ENCODE measurements around the gene SPPL2B.
A peak's percentile ranks its signal among the peaks of the same experiment; 100 is the strongest.

SPPL2B gene

DNA sequence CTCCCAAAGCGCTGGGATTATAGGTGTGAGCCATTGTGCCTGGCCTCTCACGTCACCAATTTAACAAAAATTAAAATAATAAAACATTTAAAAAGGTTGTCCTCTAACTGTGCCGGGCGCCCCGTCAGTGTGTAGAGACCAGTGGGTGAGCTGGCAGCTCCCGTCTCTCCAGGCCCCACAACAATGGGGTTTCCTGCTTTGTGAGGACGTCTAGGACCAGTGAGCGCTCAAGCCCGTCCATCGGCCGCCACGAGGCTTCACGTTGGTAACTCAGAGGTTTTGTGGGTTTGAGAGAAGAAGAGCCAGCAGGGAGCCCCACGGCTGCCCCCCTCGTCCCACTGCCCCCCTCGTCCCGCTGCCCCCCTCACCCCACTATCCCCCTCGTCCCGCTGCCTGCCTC lies 4.8 kb upstream of the SPPL2B start:
- no peak for DNase-seq (ENCODE audit: low read depth)

DNA sequence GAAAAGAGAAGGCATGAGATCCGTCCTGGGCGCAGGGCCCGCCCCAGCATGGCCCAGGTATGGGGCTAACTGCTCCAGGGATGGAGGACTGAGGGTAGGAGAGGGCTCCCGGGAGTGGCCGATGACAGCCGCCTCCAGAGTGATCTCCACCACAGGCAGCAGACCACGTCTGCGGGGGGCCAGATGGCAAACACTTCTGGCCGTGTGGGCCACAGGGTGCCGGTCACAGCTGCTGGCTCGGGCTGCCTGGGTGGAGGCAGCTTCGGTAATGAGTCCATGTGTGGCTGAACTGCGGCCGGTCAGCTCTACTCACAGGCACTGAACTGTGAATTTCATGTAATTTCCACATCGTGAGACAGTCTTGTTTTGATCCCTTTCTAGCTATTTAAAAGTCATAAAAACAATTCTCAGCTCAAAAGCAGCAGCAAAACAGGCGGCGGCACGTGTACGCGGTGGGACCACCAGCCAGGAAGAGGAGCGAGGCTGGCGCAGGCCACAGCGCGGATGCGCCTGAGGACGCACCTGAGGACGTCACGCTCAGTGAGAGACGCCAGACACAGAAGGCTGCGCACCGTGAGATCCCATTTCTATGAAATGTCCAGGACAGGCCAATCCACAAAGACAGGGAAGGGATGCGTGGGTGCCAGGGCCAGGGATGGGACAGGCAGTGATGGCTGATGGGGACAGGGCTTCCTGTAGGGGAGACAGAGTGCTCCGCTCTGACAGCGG lies 4.1 kb upstream of the SPPL2B start:
- DNase-seq (ENCODE audit: low read depth), result no peak

DNA sequence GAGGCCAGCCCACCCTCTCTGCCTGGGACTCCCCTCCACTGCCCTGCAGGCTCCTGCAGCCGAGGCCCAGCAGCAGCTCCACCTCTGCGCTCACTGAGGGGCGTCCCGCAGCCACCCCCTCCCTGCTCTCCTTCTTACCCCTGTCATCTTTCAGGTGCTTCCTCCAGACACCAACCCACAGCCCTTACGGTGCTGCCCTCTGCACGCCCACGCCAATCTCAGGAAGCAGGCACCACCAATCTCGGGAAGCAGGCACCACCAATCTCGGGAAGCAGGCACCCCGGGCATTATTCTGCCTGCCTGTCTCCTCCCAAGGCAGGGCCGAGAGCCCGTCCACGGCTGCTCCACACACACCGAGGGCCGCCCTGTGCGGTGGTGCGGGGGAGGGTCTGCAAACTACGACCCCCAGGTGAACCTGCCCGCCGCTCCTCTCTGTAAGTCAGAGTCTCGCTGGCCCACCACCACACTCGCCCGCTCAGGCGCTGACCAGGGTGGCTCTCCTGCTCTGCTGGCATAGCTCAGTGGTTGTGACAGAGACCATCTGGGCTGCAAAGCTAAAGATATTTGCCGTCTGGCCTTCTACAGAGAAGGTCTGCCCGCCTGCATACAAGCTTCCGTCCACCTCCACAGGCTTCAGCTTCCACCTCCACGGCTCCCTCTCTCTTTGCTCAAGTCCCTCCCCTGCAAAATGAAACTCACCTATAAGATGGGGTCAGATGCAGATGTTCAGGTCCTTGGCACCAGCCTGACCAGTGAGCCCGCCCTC lies 3.0 kb upstream of the SPPL2B start:
- no peak for DNase-seq (ENCODE audit: low read depth)

DNA sequence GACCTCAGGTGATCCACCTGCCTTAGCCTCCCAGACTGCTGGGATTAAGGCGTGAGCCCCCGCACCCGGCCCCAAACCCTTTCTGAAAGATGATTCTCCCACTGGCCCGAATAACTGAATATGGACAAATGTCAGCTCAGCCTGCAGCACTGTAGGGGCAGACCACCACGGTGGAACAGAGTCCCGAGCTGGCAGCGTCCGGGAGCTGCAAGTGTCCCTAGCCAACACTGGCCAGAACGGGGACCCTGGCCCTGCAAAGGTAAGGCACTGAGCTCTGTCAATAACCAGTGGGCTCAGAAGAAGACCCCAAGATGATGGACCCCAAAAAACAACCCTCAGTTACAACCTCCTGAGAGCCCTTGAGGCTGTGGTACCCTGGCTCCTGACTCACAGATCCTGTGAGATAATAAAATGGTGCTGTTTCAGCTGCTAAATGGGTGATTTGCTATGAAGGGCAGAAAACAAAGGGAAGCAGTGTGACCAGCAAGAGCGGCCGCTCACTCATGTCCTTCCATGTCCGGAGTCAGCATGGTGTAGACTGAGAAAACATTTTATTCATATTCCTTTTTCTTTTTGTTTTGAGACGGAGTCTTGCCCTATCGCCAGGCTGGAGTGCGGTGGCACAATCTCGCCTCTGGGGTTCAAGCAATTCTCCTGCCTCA lies 1.7 kb upstream of the SPPL2B start:
- no peak for DNase-seq (ENCODE audit: low read depth)

DNA sequence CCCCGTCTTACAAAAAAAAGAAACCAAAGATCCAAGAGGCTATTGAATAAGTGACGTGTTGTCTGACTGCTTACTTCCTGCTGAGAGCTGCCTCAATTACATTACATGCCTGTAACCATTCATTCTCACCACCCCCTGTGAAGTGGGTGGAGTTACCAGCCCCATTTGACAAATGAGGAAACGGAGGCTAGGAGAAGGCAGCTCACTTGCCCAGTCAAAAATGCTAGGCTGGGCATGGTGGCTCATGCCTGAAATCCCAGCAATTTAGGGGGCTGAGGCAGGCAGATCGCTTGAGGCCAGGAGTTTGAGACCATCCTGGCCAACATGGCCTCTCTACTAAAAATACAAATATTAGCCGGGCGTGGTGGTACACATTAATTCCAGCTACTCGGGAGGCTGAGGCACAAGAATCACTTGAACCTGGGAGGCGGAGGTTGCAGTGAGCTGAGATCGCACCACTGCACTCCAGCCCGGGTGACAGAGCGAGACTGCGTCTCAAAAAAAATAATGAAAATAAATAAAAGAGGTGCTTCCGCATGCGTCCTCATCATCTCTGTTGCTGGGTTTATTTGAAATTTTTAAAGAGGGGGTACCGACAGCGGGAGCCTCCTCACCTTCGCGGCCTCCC lies 597 bp upstream of the SPPL2B start:
- peak; percentile 63 for DNase-seq (ENCODE audit: low read depth)

GRCh38 chr19:2329149-2329478 lies 630 bp downstream of the SPPL2B start:
- DNase-seq (ENCODE audit: low read depth), result no peak

GRCh38 chr19:2329501-2329916 lies 1.0 kb downstream of the SPPL2B start:
- no peak for DNase-seq (ENCODE audit: low read depth)

DNA sequence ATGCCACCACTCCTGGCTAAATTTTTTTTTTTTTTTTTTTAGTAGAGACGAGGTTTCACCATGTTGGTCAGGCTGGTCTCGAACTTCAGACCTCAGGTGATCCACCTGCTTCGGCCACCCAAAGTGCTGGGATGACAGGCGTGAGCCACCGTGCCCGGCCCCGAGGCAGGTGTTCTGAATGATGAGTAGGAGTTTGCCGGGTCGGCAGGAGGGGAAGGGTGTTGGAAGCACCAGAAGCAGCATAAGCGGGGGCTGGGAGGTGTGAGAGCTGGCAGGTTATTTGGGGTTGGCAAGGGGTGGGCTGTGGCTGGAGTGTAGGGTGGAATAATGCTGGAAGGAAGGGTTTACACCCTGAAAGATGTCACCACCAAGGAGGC lies 1.8 kb downstream of the SPPL2B start:
- DNase-seq (ENCODE audit: low read depth), result no peak

- DNase-seq (ENCODE audit: low read depth), result no peak
Observed at GRCh38 chr19:2330632-2331284, 2.3 kb downstream of the SPPL2B start.

DNA sequence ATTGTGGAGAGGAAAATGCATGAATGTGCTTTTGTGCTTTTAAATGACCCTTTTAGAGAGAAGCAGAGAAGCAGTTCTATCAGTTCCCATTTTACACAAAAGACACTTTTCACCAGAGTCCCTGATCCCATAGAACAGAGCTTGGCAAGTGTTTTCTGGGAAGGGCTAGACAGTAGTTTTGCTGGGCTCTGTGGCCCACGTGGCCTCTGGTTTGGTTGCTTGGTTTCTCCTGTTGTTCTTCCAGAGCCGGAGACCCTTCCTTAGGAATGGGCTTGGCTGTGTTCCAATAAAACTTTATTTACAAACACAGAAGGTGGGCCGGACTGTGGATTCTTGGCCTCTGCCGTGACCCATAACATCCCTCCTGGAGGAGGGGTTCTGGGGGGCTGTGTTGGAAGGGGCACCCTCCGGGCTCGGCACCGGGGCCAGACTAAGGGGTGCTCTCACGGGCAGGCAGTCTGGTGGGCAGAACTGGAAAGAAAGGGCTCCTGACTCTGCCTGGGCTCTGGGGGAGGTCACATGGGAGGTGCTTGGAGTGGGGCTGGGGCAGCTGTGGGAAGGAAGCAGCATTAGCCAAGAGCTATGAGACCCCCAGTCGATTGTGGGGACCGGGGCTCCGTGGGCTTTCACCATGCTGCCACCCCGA lies 3.2 kb downstream of the SPPL2B start:
- no peak for DNase-seq (ENCODE audit: low read depth)

DNA sequence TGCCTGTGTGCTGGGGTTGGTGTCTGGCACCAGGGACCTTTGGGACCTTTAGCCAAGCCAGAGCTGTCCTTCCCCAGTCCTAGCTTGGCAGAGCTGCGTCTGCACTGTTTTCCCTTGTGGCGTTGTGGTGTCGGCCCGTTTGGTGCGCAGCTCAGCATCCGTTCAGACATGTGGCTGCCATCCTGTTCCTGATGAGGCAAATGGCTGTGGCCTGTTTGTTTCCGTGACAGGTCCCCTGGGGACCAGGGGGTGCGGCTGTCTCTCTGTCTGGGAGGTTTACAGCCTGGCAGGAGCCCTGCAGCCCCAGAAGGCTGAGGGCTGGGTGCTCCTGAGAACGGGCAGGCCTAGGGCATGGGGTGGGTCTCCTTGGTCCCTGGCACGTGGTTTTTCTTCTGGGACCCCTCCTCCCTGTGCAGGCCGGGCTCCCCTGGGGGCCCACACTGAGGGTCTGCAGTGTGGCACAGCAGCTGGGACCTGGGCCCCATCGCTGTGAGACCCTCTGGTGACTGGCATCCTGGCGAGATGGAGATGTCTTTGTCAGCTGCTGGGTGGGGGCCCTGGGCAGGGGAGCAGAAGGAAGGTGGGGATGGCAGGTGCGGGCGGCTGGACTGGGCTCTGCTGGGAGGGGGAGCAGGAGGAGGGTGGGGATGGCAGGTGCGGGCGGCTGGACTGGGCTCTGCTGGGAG lies 4.0 kb downstream of the SPPL2B start:
- DNase-seq (ENCODE audit: low read depth), result no peak

DNA sequence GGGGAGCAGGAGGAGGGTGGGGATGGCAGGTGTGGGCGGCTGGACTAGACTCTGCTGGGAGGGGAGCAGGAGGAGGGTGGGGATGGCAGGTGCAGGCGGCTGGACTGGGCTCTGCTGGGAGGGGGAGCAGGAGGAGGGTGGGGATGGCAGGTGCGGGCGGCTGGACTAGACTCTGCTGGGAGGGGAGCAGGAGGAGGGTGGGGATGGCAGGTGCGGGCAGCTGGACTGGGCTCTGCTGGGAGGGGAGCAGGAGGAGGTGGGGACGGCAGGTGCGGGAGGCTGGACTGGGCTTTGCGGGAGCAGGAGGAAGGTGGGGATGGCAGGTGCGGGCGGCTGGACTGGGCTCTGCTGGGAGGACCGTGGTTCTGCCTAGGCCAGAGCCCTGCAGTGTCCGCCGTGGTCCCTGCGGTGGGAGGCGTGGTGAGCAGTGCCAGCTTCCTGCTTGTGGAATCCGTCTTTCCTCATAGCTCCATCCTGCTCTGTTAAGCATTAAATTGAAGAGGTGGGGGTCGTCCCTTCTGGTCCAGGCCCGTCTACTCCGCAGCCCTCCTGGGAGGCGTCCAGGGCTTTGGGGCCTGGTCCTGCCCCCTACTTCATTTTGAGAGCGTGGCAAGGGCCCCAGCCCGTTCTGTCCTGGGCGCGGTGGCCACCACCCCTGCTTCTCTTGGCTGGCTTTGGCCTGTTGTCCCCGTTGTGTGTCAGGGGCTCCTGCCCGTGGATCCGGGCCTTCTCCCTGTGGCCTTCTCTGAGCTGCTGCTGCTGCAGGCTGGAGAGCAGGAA lies 4.7 kb downstream of the SPPL2B start:
- DNase-seq (ENCODE audit: low read depth), result no peak

GRCh38 chr19:2333807-2334211 lies 5.3 kb downstream of the SPPL2B start:
- DNase-seq (ENCODE audit: low read depth), result no peak

DNA sequence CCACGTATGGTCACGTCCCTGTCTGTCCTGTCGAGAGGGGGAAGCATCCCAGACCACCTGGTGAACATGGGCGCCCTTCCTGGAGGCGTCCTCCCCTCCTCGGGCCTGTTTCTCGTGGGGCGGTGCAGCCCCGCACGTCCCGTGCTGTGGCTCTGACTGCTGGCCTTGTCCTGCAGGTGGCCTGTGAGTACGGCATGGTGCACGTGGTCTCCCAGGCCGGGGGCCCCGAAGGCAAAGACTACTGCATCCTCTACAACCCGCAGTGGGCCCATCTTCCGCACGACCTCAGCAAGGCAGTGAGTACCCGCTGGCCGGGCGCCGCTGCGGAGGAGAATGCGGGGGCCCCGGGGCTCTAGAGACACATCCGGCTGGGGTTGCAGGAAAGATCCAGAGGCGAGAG lies 5.9 kb downstream of the SPPL2B start:
- DNase-seq (ENCODE audit: low read depth), result no peak

DNA sequence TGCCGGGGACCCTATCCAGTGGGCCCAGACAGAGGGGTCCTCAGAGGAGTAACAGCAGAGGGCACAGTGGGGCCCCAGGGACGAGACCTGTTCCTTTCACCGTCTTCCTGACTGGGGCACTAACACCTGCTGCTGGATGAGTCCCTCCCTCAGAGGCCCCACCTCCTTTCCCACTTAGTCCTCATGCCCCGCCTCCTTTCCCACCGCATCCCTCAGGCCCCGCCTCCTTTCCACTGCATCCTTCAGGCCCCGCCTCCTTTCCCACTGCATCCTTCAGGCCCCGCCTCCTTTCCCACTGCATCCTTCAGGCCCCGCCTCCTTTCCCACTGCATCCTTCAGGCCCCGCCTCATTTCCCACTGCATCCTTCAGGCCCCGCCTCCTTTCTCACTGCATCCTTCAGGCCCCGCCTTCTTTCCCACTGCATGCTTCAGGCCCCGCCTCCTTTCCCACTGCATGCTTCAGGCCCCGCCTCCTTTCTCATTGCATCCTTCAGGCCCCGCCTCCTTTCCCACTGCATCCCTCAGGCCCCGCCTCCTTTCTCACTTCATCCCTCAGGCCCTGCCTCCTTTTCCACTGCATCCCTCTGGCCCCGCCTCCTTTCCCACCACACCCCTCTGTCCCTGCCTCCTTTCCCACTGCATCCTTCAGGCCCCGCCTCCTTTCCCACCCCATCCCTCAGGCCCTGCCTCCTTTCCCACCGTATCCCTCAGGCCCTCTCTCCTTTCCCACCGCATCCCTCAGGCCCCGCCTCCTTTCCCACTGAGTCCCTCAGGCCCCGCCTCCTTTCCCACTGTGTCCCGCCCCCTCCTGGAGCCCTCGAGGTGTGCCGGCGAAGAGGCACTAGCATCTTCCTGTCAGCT lies 6.7 kb downstream of the SPPL2B start:
- DNase-seq (ENCODE audit: low read depth), result no peak

GRCh38 chr19:2335848-2336247 lies 7.4 kb downstream of the SPPL2B start:
- DNase-seq (ENCODE audit: low read depth), result no peak

GRCh38 chr19:2336528-2337328 lies 8.2 kb downstream of the SPPL2B start:
- DNase-seq (ENCODE audit: low read depth), result no peak

DNA sequence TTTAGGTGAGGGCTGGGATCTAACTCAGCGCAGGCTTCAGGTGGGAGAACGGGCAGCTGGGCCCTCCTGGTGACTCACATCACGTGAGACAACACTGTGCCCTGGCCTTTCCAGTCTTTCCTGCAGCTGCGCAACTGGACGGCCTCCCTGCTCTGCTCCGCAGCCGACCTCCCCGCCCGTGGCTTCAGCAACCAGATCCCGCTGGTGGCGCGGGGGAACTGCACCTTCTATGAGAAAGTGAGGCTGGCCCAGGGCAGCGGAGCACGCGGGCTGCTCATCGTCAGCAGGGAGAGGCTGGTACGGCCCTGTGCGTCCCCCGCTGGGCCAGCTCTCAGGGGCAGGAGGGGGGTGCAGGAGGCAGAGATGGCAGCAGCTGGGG lies 8.8 kb downstream of the SPPL2B start:
- DNase-seq (ENCODE audit: low read depth), result no peak
